Muscle layer of duodenum (tissue), 2 donors: Measurements from ENCODE around the gene TTC31.
"Not testable (repeated sequence)": the region's sequence is repeated elsewhere in the genome, so short reads cannot be mapped to it uniquely, and the experiment has no call there.

ENCODE experiments used
- H3K27ac ChIP-seq: one replicate; pipeline ENCODE4 v1.7.0; 2013; ENCODE audit warnings: mild to moderate bottlenecking, low read length
- H3K27me3 ChIP-seq: one replicate; pipeline ENCODE4 v1.7.0; 2013; ENCODE audit warnings: low read depth, mild to moderate bottlenecking, control low read depth, low read length
- H3K36me3 ChIP-seq, 2 donors: one replicate each; pipeline ENCODE4 v1.7.0; 2013; ENCODE audit warnings: low read length in 2 of 2, control low read depth in 1 of 2, mild to moderate bottlenecking in 1 of 2; ENCODE audit not compliant: insufficient read depth in 2 of 2, control insufficient read depth in 1 of 2
- H3K4me1 ChIP-seq, 2 donors: one replicate each; pipeline ENCODE4 v1.7.0; 2013; ENCODE audit warnings: low read length in 2 of 2, mild to moderate bottlenecking in 2 of 2, control low read depth in 1 of 2, moderate library complexity in 1 of 2; ENCODE audit not compliant: insufficient read depth in 2 of 2, control insufficient read depth in 1 of 2
- H3K4me3 ChIP-seq, 2 donors: one replicate each; pipeline ENCODE4 v1.7.0; 2013; ENCODE audit warnings: low read length in 2 of 2, low read depth in 1 of 2, mild to moderate bottlenecking in 1 of 2
- H3K9me3 ChIP-seq, 2 donors: one replicate each; pipeline ENCODE4 v1.7.0; 2013; ENCODE audit warnings: low read length in 2 of 2, control low read depth in 1 of 2, mild to moderate bottlenecking in 1 of 2; ENCODE audit not compliant: control insufficient read depth in 1 of 2
- donor health status: healthy.

Gene TTC31

DNA sequence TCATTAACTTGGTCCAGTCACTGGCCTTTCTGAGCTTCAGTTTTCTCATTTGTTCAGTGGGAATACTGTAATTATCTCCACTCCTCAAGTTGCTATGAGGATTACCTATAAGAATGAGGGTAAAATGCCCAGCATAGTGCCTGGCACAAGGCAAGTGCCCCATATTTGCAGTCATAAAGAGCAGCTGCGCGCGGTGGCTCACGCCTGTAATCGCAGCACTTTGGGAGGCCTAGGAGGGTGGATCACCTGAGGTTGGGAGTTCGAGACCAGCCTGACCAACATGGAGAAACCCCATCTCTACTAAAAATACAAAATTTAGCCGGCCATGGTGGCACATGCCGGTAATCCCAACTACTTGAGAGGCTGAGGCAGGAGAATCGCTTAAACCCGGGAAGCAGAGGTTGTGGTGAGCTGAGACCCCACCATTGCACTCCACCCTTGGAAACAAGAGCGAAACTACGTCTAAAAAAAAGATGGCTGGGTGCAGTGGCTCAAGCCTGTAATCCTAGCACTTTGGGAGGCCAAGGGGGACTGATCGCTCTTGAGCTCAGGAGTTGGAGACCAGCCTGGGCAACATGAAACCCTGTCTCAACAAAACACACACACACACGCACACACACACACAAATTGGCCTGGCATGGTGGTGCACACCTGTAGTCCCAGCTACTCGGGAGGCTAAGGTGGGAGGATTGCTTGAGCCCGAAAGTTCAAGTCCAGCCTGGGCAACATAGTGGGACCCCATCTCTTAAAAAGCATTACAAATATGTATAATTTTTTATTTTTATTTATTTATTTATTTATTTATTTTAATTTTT, 40.2 kb upstream of the TTC31 start:
- H3K27me3 ChIP-seq, H3K9me3 ChIP-seq, H3K36me3 ChIP-seq: not testable (repeated sequence)
- Histone ChIP-seq H3K4me1 (peaks cover 11 to 33% of the 10 kb centered on the region in 2 donors), H3K4me3 (peak overlapping the region; percentile 50 to 70), H3K27ac (peak overlapping the region; percentile 63)

DNA sequence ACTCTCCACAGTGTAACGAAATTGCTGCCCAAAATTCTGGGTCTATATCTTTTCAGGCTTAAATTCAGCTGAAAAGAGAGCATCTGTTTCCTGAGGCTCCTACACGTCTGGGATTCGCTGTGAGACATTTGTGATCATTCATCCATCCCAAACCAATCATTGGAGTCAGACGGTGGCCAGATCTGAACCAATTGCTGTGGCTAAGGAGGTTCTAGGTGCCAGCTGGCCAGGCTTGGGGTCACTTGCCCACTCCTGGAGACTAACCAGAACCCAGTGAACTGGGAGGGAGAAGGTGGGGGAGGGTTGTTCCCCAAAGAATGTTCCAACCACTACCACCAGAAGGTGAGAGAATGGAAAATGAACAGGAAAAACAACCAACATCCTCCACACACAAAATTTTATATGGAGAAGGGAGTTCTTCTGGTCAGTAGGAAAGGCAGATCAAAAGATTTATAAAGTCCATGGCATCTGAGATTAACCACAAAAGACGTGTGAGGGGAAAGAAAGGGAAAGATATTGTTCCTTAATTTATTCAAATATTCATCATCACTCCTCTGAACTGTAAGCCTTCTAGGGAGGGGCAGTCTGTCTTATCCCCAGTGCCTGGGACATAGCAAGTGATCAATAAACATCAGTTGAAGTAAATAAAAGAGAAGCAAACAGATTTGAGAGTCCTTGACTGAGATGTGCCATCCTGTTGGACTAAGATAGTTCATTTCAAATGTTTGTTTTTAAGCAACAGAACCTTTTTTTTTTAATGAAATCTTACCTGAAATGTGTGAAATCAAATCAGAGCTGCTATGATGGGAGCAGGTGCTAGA, 38.2 kb upstream of the TTC31 start:
- no peaks in the 10 kb centered on the region for H3K36me3 ChIP-seq
- H3K27me3 ChIP-seq: peaks cover 7% of the 10 kb centered on the region
- peaks cover 0 to 14% of the 10 kb centered on the region in 2 donors for H3K4me1 ChIP-seq
- no peaks in the 10 kb centered on the region for H3K9me3 ChIP-seq
- no peak overlapping the region for H3K27ac ChIP-seq
- H3K4me3 ChIP-seq: no peak overlapping the region

DNA sequence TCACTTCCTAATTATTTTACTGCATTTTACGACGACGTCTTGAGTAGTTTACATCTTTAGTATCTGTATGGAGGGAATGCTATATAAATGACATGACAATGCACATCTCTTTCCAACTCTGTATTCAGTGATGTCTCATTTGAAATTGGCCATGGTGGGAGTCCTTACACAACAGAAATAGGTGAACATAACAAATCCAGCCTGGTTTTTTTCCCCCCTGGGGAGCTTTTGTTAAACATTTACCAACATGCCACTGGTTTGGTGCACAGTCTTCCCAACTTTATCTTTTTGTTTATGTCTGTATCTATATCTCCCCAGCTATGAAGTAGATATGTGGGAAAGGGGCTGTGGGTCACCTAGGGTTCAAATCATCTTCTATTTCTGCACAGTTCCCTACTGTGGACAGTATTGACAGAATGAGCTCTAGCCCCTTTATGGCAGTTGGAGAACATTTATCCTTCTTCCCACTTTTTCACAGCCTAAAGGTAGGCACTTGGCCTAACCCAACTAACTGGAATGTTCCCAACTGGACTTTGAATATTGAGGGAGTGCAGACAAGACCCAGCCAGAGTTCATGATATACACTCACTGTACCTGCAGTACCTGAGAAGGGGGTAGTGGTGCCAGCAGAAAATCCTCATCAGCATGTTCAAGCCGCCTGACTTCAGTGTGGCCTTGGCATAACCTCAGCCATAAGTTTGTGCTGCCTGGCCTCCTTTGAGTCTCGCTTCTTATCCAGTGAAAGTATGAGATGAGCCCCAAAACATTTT, 35.5 kb upstream of the TTC31 start:
- peaks cover 2% of the 10 kb centered on the region for H3K27me3 ChIP-seq
- H3K36me3 ChIP-seq: no peaks in the 10 kb centered on the region
- H3K4me3 ChIP-seq: no peak overlapping the region
- H3K9me3 ChIP-seq: no peaks in the 10 kb centered on the region
- H3K4me1 ChIP-seq: no peaks in the 10 kb centered on the region
- no peak overlapping the region for H3K27ac ChIP-seq

GRCh38 chr2:74448771-74449170, 34.1 kb upstream of the TTC31 start:
- no peaks in the 10 kb centered on the region for H3K36me3 ChIP-seq
- no peaks in the 10 kb centered on the region for H3K27me3 ChIP-seq
- H3K27ac ChIP-seq: no peak overlapping the region
- H3K4me3 ChIP-seq: no peak overlapping the region
- no peaks in the 10 kb centered on the region for H3K4me1 ChIP-seq
- H3K9me3 ChIP-seq: no peaks in the 10 kb centered on the region

DNA sequence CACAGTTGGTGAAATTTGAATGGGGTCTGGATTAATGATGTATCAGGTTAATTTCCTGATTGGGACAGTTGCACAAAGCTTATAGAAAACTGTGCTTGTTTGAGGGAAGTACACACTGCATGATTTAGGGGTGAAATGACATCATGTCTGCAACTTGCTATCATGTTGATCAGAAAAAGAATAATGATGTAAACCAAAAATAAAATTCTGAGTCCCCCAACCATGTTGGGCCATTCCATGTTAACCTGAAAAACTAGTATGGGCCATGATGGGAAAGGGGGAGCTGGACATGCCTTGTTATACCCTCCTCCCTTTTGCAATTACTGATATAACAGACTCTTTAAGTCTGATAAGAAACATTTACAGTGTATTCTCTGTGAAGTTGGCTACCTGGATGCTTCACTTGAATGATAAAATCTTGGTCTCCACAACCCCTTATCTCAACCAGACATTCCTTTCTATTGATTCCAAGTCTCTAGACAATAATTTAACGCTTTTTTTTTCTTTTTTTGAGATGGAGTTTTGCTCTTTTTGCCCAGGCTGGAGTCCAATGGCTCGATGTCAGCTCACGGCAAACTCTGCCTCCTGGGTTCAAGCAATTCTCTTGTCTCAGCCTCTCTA, 32.2 kb upstream of the TTC31 start:
- Histone ChIP-seq H3K27ac (no peak overlapping the region), H3K9me3 (no peaks in the 10 kb centered on the region), H3K4me3 (no peak overlapping the region), H3K4me1 (peaks cover 6 to 9% of the 10 kb centered on the region in 2 donors), H3K36me3 (no peaks in the 10 kb centered on the region), H3K27me3 (no peaks in the 10 kb centered on the region)

DNA sequence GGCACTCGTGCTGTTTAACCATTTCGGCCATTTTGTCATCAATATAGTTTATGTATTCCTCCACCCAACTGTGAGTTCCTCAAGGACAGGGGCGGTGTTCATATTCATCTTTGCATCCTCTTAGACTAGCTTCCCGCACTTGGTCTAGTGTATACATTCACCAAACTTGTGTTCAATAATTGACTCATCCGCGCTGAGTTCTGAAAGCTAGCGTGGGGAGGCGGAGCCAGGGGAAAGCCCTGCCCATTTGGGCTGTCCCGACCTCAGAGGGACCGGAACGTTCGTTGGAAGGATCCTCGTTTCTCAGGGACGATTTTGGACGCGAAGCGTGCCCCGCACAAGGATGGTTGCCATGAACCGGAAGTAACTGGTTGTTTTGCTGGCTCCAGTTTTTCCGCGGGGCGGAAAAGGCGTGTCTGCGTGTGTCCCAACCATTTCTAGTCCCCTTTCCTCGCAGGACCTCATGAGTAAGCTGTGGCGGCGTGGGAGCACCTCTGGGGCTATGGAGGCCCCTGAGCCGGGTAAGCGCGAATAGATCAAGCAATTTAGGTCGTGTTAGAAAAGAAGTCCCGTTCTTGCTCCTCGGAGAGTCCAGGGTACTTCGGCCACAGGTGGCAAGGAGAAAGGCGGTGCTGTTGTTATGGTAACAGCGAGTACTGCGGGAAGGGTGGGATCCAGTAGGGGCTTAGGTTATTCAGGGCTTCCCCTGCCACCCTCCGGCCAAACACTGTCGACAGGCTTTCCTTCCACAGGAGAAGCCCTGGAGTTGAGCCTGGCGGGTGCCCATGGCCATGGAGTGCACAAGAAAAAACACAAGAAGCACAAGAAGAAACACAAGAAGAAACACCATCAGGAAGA, 28.0 kb upstream of the TTC31 start, which contains the start of gene INO80B:
Gene INO80B (plus strand): TSS at position 434 of the 858 bp plus-strand sequence. CDS start 30 bp downstream, at position 464.
- no peaks in the 10 kb centered on the region for H3K27me3 ChIP-seq
- peaks cover 21 to 33% of the 10 kb centered on the region in 2 donors for H3K4me1 ChIP-seq
- no peaks in the 10 kb centered on the region for H3K9me3 ChIP-seq
- no peaks in the 10 kb centered on the region for H3K36me3 ChIP-seq
- peak within 1 kb of the TSS; percentile 81 for H3K27ac ChIP-seq
- H3K4me3 ChIP-seq: peak within 1 kb of the TSS; percentile 84 to 93

DNA sequence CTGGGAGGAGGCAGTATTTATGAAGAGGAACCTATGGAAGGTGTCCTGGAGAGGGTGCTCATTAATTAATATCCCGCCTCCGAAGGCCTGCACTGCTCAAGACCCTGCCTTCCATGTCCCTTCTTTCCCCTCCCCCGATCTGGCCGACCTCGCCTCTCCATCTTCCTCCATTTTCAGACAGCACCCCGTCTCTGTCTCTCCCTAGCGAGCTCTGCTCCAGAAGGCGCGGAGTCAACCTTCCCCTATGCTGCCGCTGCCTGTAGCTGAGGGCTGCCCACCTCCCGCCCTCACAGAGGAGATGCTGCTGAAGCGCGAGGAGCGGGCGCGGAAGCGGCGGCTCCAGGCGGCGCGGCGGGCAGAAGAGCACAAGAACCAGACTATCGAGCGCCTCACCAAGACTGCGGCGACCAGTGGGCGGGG, 25.7 kb upstream of the TTC31 start:
- Histone ChIP-seq H3K27ac (peak overlapping the region; percentile 84), H3K36me3 (peaks cover under 1 to 10% of the 10 kb centered on the region in 2 donors), H3K27me3 (no peaks in the 10 kb centered on the region)

GRCh38 chr2:74457549-74458131, 25.2 kb upstream of the TTC31 start:
- no peaks in the 10 kb centered on the region for H3K9me3 ChIP-seq
- peaks cover 5 to 15% of the 10 kb centered on the region in 2 donors for H3K36me3 ChIP-seq
- peak overlapping the region; percentile 87 for H3K27ac ChIP-seq
- H3K27me3 ChIP-seq: no peaks in the 10 kb centered on the region
- peaks cover 21 to 33% of the 10 kb centered on the region in 2 donors for H3K4me1 ChIP-seq
- peak overlapping the region; percentile 87 to 88 for H3K4me3 ChIP-seq

More for the DNA sequence above, 25.7 kb upstream of the TTC31 start:
- Histone ChIP-seq H3K4me1 (peaks cover 21 to 33% of the 10 kb centered on the region in 2 donors), H3K9me3 (no peaks in the 10 kb centered on the region), H3K4me3 (peak overlapping the region; percentile 60 to 88)

DNA sequence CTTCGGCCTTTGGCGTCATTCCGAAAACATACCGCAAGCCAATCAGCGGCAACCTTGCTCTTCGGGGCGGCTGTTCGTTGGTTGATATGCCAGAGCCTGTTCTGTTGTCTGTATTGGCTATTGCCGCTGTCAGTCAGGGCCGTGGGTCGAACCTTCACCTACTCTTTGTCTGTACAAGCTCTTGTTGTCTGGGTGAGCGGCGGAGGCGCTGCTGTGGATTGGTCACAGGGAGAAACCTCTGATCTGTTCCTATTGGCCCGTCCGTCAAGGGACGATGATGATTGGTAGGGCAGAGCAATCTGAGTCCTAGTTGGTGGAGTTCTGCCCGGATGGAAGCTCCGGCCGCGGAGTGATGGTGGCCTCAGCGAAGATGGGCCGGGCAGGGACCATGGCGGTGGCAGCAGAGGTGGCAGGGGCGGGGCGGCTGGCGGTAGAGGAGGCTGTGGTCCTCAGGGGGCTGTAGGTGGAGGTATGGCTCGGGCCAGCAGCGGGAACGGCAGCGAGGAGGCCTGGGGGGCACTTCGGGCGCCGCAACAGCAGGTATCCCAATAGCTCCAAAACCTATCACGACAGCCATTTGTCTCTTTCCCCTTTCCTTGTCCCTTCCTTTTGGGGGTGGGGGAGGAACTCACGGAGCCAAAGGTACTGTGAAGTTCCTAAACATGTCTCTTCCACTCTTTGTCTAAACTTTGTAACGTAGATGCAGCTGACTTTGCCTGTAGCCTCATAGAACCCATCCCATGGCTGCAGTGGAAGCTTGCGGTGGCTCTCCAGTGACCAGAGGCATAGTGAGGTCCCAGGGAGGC, 24.5 kb upstream of the TTC31 start, which contains the start of gene WBP1:
Gene WBP1 (plus strand): TSS at position 307 of the 806 bp plus-strand sequence. CDS start 165 bp downstream, at position 472.
- H3K4me3 ChIP-seq: peak within 1 kb of the TSS; percentile 88 to 98
- peaks cover 21 to 33% of the 10 kb centered on the region in 2 donors for H3K4me1 ChIP-seq
- no peaks in the 10 kb centered on the region for H3K9me3 ChIP-seq
- peaks cover 8 to 19% of the 10 kb centered on the region in 2 donors for H3K36me3 ChIP-seq
- no peaks in the 10 kb centered on the region for H3K27me3 ChIP-seq
- H3K27ac ChIP-seq: peak within 1 kb of the TSS; percentile 87
